NCI-H748 (cell line): ENCODE results near the gene EIF4EBP3.

ENCODE experiments used
- DNase-seq: peaks from one replicate; lab custom pipeline; 2025; ENCODE audit not compliant: unreplicated experiment; lab: John Stamatoyannopoulos, UW

The EIF4EBP3 gene

GRCh38 chr5:140556438-140556837 lies 9.0 kb downstream of the EIF4EBP3 start:
- DNase-seq: no peak

DNA sequence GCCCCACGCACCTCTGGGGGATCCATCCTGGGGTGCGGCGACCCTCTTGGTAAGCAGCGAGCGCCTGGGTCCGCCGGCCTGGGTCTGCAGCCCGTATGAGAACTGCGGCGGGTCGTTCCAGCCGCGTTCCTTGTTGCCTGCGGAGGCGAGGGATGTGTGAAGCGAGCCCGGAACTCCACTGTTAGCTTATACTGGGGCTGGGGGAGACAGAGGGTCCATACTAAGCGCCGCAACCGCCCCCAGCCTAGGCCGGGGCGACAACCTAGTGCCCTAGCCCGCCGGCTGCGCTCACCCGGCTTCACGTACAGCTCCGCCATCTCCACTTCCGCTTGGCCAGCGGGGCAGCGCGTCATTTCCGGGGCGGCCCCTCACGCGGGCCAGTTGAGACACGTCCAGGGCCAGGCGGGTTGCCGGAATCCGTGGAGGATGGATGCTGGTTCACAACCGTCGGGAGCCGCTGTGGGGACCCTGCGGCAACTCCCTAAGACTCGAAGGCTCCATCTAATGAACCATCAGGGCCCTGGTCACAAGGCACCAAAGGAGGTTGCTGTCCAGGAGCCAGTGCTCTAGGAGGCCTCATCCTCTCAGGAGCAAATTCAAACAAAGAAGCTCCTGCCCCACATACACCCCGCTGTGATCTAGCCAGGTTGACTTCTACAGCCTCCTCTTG lies 9.8 kb downstream of the EIF4EBP3 start, which contains the start of gene SRA1:
Gene SRA1, minus strand, starts transcription at position 338 of the 670 bp plus-strand sequence. Its CDS starts 21 bp downstream, at position 317.
- peak; percentile 96 for DNase-seq

- DNase-seq: no peak
Measured at GRCh38 chr5:140557965-140558364, 10.5 kb downstream of the EIF4EBP3 start.

- no peak for DNase-seq
Measured at GRCh38 chr5:140558542-140558941, 11.1 kb downstream of the EIF4EBP3 start.

GRCh38 chr5:140560227-140560626 lies 12.8 kb downstream of the EIF4EBP3 start:
- no peak for DNase-seq

- DNase-seq: no peak
Measured at GRCh38 chr5:140561753-140562523, 14.5 kb downstream of the EIF4EBP3 start.

- DNase-seq: no peak
Measured at GRCh38 chr5:140563596-140563995, 16.1 kb downstream of the EIF4EBP3 start.

GRCh38 chr5:140564196-140565023 lies 16.9 kb downstream of the EIF4EBP3 start, which contains the start of the genes APBB3 and SLC35A4:
Gene APBB3, minus strand, starts transcription at chr5:140564598. Its CDS starts 353 bp downstream, at chr5:140564245.
Gene SLC35A4, plus strand, starts transcription at chr5:140564828. Its CDS starts 2,342 bp downstream, at chr5:140567170.
- DNase-seq: peak; percentile 98

DNA sequence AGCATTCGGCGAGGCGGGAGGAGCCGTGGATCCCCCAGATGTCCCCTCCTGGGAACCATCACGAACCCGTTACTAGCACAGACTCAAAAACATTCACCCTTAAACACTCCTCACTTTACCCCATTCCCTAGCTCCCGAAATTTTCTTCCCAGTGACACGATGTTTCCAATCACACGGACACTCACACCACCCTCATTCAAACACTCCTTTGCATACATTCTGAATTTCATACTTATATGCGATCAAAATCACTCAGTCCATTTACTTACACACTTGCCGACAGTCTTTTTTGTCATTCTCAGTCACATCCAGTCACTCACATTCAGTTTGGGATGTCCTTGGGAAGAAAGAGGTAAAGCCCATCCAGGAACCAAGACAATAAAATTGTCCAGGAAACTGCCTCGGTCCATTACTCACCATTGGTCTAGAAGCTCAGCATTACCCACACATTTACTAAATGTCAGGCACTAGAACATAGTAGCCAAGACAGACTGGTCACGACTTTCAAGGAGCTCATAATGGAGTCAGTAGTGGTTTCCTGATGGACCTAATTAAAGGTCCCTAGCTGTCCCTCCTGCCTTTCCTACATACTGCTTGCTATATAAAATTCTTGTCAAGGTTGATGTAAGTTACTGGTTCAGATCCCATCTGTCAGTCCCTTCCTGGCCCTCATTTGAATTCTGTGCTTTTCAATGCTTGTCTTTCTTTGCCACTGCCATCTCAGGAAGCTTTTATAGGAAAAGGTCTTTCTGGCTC lies 17.7 kb downstream of the EIF4EBP3 start:
- DNase-seq: no peak

DNA sequence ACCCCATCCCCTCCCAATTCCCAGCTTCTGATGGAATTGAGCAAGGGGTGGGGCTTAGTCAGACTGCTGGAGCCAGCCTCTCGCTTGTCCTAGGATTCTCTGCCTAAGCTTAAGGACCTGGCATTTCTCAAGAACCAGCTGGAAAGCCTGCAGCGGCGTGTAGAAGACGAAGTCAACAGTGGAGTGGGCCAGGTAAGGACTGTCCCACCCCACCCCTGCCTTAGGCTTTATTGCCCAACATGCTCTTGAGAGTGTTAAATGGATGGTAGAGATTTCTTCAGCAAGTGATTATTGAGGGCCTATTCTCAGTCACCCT lies 18.3 kb downstream of the EIF4EBP3 start:
- no peak for DNase-seq

DNA sequence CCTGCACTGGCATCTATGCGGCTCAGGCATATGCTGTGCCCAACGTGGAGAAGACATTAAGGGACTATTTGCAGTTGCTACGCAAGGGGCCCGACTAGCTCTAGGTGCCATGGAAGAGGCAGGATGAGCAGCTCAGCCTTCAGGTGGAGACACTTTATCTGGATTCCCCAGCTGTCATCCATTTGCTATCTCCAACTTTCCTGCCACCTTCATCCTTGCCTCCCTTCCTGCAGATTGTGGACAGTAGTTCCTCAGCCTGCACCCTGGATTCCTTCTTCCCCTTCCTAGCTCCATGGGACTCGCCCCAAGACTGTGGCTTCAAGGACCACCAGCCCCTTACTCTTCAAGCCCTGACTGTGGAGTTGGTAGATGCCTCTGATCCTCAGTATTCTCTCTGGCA lies 19.2 kb downstream of the EIF4EBP3 start:
- no peak for DNase-seq

GRCh38 chr5:140567136-140567818 lies 19.8 kb downstream of the EIF4EBP3 start:
- DNase-seq: no peak

DNA sequence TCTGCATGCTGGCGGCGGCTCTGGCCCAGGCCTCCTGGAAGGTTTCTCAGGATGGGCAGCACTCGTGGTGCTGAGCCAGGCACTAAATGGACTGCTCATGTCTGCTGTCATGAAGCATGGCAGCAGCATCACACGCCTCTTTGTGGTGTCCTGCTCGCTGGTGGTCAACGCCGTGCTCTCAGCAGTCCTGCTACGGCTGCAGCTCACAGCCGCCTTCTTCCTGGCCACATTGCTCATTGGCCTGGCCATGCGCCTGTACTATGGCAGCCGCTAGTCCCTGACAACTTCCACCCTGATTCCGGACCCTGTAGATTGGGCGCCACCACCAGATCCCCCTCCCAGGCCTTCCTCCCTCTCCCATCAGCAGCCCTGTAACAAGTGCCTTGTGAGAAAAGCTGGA lies 20.4 kb downstream of the EIF4EBP3 start:
- DNase-seq: no peak

DNA sequence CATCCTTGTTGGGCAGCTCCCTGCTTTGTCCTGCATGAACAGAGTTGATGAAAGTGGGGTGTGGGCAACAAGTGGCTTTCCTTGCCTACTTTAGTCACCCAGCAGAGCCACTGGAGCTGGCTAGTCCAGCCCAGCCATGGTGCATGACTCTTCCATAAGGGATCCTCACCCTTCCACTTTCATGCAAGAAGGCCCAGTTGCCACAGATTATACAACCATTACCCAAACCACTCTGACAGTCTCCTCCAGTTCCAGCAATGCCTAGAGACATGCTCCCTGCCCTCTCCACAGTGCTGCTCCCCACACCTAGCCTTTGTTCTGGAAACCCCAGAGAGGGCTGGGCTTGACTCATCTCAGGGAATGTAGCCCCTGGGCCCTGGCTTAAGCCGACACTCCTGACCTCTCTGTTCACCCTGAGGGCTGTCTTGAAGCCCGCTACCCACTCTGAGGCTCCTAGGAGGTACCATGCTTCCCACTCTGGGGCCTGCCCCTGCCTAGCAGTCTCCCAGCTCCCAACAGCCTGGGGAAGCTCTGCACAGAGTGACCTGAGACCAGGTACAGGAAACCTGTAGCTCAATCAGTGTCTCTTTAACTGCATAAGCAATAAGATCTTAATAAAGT lies 21.1 kb downstream of the EIF4EBP3 start:
- no peak for DNase-seq

DNA sequence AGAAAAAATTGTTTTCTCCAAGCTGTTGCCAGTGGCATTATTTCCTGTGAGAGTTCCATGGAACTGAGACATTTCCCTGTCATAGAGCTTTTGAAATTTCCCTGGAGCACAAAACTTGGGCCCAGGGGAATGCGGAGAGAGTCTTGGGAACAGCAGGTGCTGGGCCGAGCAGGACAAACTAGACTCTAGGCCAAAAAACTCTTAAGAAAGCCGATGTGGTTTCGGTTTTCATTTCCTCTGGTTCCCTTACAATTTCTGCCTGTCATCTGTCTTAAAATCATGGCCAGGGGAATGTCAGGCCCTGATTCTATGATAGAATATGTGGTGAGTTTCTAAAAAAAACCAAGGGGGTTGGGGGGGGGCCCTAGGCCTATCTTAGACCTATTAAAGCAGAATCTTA lies 21.7 kb downstream of the EIF4EBP3 start:
- no peak for DNase-seq

DNA sequence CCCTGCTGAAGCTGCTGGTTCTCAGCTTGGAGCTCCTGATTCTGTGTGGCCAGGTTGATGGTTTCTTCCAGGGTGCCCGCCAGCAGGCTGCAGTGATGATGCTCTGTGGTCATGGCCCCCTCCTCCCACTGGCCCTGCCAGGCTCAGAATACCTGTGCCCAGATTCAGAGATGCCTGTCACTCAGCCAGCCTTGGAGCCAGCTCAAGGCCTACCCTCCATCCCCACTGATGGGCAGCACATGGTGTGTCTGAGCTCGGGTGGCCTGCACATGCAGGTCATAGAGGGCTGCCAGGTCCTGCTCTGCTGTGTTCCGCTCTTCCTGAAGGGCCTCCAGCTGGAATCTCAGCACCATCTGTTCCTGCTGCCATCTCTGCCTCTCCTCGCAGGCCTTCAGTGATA lies 22.6 kb downstream of the EIF4EBP3 start:
- no peak for DNase-seq

DNA sequence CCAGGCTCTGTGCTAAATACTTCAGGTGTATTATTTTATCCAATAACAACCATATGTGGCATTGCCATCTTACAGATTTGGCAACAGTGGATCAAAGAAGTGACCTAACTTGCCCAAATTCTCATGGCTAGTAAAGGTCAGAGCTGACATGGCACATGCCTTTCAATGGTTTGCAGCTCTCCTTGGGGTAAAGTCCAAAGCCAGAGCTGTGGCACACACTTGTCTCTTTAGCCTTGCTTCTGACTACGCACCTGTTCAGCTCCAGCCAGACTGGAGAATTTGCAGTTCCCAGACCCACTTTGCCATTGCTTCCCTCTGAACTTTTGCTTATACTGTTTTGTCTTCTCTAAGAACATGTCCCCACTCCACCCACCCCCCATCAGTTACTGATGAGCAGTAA lies 23.0 kb downstream of the EIF4EBP3 start:
- DNase-seq: no peak

DNA sequence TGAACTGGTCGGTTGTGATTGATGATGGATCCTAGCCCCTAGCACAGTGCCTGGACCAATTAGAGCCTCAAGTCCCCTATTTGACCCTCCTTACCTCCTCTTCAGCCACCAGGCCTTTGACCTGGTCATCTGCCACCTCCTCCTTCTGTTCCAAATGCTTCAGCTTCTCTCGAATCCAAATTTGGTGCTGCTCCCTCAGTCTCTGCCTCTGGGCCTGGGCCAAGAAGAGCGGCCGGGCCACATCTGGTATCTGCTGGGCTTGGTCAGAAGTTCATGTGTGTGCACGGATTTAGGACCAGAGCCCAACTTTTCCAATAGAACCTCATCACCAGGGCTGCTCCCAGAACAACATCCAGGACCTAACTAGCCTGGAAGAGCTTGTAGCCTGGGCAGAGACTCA lies 23.6 kb downstream of the EIF4EBP3 start:
- no peak for DNase-seq

- no peak for DNase-seq
Measured at GRCh38 chr5:140573683-140574082, 26.2 kb downstream of the EIF4EBP3 start.

- DNase-seq: no peak
Measured at GRCh38 chr5:140574165-140574564, 26.7 kb downstream of the EIF4EBP3 start.
